Mesenchymal stem cell (in vitro differentiated cells and primary cell): ENCODE measurements around the gene ST7.

ENCODE experiments used
- DNase-seq: peaks from one replicate; pipeline ENCODE4 v3.0.0-alpha.2; 2013
- H2AFZ ChIP-seq: one replicate; pipeline ENCODE4 v1.6.1; 2013; ENCODE audit warnings: low read depth, mild to moderate bottlenecking, control low read depth, inconsistent platforms, low read length, moderate library complexity
- H2AK5ac ChIP-seq: 2 replicates; pipeline ENCODE4 v1.6.1; 2013; ENCODE audit warnings: low read length, moderate library complexity, mild to moderate bottlenecking, inconsistent platforms; ENCODE audit not compliant: severe bottlenecking
- H2BK120ac ChIP-seq: one replicate; pipeline ENCODE4 v1.6.1; 2013; ENCODE audit warnings: low read depth, mild to moderate bottlenecking, inconsistent platforms, low read length, moderate library complexity
- H2BK12ac ChIP-seq, 2 experiments: one replicate each; pipeline ENCODE4 v1.6.1; 2013; ENCODE audit warnings: inconsistent platforms in 2 of 2, low read length in 2 of 2, mild to moderate bottlenecking in 2 of 2, moderate library complexity in 2 of 2, control low read depth in 1 of 2
- H2BK15ac ChIP-seq: one replicate; pipeline ENCODE4 v1.6.1; 2013; ENCODE audit warnings: mild to moderate bottlenecking, low read depth, inconsistent platforms; ENCODE audit not compliant: poor library complexity, severe bottlenecking
- H2BK5ac ChIP-seq: 2 replicates; pipeline ENCODE4 v1.6.1; 2013; ENCODE audit warnings: low read depth, mild to moderate bottlenecking, low read length, control low read depth, inconsistent platforms; ENCODE audit not compliant: poor library complexity, severe bottlenecking
- H3K14ac ChIP-seq, 2 experiments: one replicate each; pipeline ENCODE4 v1.6.1; 2013; ENCODE audit warnings: inconsistent platforms in 2 of 2, low read length in 2 of 2, control low read depth in 1 of 2, mild to moderate bottlenecking in 1 of 2, moderate library complexity in 1 of 2
- H3K18ac ChIP-seq, 2 experiments: one replicate each; pipeline ENCODE4 v1.6.1; 2013; ENCODE audit warnings: inconsistent platforms in 2 of 2, low read length in 2 of 2, control low read depth in 1 of 2, low read depth in 1 of 2, mild to moderate bottlenecking in 1 of 2
- H3K23ac ChIP-seq, 2 experiments: one replicate each; pipeline ENCODE4 v1.6.1; 2013; ENCODE audit warnings: inconsistent platforms in 2 of 2, low read length in 2 of 2, mild to moderate bottlenecking in 2 of 2, moderate library complexity in 2 of 2, control low read depth in 1 of 2
- H3K27ac ChIP-seq: 2 replicates; pipeline ENCODE4 v1.5.1; 2013; ENCODE audit warnings: mild to moderate bottlenecking, moderate library complexity, low read length, control low read depth, inconsistent platforms; ENCODE audit not compliant: poor library complexity, severe bottlenecking
- H3K27me3 ChIP-seq, 2 experiments: 2 replicates each; pipeline versions ENCODE4 v1.6.1 to v1.7.0; 2013; ENCODE audit warnings: low read length in 2 of 2, mild to moderate bottlenecking in 2 of 2, moderate library complexity in 2 of 2, control low read depth in 1 of 2, inconsistent platforms in 1 of 2; ENCODE audit not compliant: control insufficient read depth in 1 of 2, insufficient read depth in 1 of 2
- H3K36me3 ChIP-seq, 2 experiments: 2 replicates each; pipeline versions ENCODE4 v1.6.1 to v1.7.0; 2013; ENCODE audit warnings: low read length in 2 of 2, control low read depth in 1 of 2, inconsistent platforms in 1 of 2, low read depth in 1 of 2, mild to moderate bottlenecking in 1 of 2; ENCODE audit not compliant: insufficient read depth in 2 of 2, control insufficient read depth in 1 of 2
- H3K4ac ChIP-seq, 2 experiments: one replicate each; pipeline ENCODE4 v1.6.1; 2013; ENCODE audit warnings: inconsistent platforms in 2 of 2, low read length in 2 of 2, mild to moderate bottlenecking in 2 of 2, moderate library complexity in 2 of 2, control low read depth in 1 of 2, low read depth in 1 of 2
- H3K4me1 ChIP-seq: 2 replicates; pipeline ENCODE4 v1.6.1; 2013; ENCODE audit warnings: low read depth, low read length, control low read depth; ENCODE audit not compliant: control insufficient read depth, insufficient read depth
- H3K4me2 ChIP-seq: 2 replicates; pipeline ENCODE4 v1.6.1; 2013; ENCODE audit warnings: low read length, mild to moderate bottlenecking, inconsistent platforms; ENCODE audit not compliant: poor library complexity, severe bottlenecking
- H3K4me3 ChIP-seq, 2 experiments: 2 replicates each; pipeline versions ENCODE4 v1.5.1 to v1.7.0; 2013; ENCODE audit warnings: low read length in 2 of 2, mild to moderate bottlenecking in 2 of 2, control low read depth in 1 of 2, low read depth in 1 of 2; ENCODE audit not compliant: insufficient read depth in 1 of 2
- H3K79me1 ChIP-seq: replicated peaks from 2 replicates; pipeline ENCODE4 v1.6.1; 2013; ENCODE audit warnings: mild to moderate bottlenecking, control low read depth, low read length, inconsistent platforms; ENCODE audit not compliant: poor library complexity, severe bottlenecking
- H3K9ac ChIP-seq: 2 replicates; pipeline ENCODE4 v1.7.0; 2013; ENCODE audit warnings: mild to moderate bottlenecking, low read length, moderate library complexity
- H3K9me3 ChIP-seq: 2 replicates; pipeline ENCODE4 v1.7.0; 2013; ENCODE audit warnings: mild to moderate bottlenecking, low read length; ENCODE audit not compliant: control insufficient read depth
- H4K8ac ChIP-seq: one replicate; pipeline ENCODE4 v1.6.1; 2013; ENCODE audit warnings: inconsistent platforms, mild to moderate bottlenecking, low read length, moderate library complexity
- H4K91ac ChIP-seq: one replicate; pipeline ENCODE4 v1.6.1; 2013; ENCODE audit warnings: mild to moderate bottlenecking, low read length, inconsistent platforms
- WGBS: methylation state at CpG from one replicate; pipeline ENCODE4 v1.1.7; 2013; ENCODE audit warnings: mixed read lengths; 5-methylcytosine and 5-hydroxymethylcytosine counted together

Gene ST7

GRCh38 chr7:117217106-117218035 is 264.1 kb downstream of the ST7 start:
- H3K36me3 ChIP-seq, result peaks cover 8 to 23% of the 10 kb centered on the region in 2 experiments
- no peaks in the 10 kb centered on the region for H3K9me3 ChIP-seq
- 94% methylated on average over 5 of the region's 6 CpGs for WGBS
- no peak overlapping the region for H2AK5ac ChIP-seq
- H3K18ac ChIP-seq, result no peak overlapping the region
- no peak overlapping the region for H2BK5ac ChIP-seq
- H3K4ac ChIP-seq, result no peak overlapping the region
- no peak overlapping the region for H2BK12ac ChIP-seq
- no peak overlapping the region for H3K9ac ChIP-seq
- H4K91ac ChIP-seq, result no peak overlapping the region
- no peak overlapping the region for H2BK120ac ChIP-seq
- H3K14ac ChIP-seq, result no peak overlapping the region
- peak overlapping the region; percentile 21 for H3K27ac ChIP-seq
- H4K8ac ChIP-seq, result no peak overlapping the region
- no peak for DNase-seq
- no peak overlapping the region for H2BK15ac ChIP-seq
- no peak overlapping the region for H3K23ac ChIP-seq
- no peak overlapping the region for H3K4me3 ChIP-seq
- H3K79me1 ChIP-seq, result peaks cover 1% of the 10 kb centered on the region
- H3K4me1 ChIP-seq, result peaks cover 5% of the 10 kb centered on the region
- H3K4me2 ChIP-seq, result no peak overlapping the region
- H2AFZ ChIP-seq, result no peak overlapping the region
- no peaks in the 10 kb centered on the region for H3K27me3 ChIP-seq

GRCh38 chr7:117218700-117219099 is 265.4 kb downstream of the ST7 start:
- Histone ChIP-seq H3K4ac (no peak overlapping the region), H3K14ac (no peak overlapping the region), H2BK120ac (no peak overlapping the region), H3K23ac (no peak overlapping the region), H3K79me1 (peaks cover 1% of the 10 kb centered on the region), H3K18ac (no peak overlapping the region), H2AK5ac (no peak overlapping the region), H2BK12ac (no peak overlapping the region), H2AFZ (no peak overlapping the region), H3K27ac (no peak overlapping the region), H4K8ac (no peak overlapping the region), H3K27me3 (no peaks in the 10 kb centered on the region), H3K4me3 (no peak overlapping the region), H3K9me3 (no peaks in the 10 kb centered on the region), H3K9ac (no peak overlapping the region), H3K4me2 (no peak overlapping the region), H2BK5ac (no peak overlapping the region), H3K4me1 (peaks cover 5% of the 10 kb centered on the region), H3K36me3 (peaks cover 13 to 35% of the 10 kb centered on the region in 2 experiments), H4K91ac (no peak overlapping the region), H2BK15ac (no peak overlapping the region)
- whole genome bisulfite sequencing, result 94% methylated on average over 3 of the region's 4 CpGs
- no peak for DNase-seq

DNA sequence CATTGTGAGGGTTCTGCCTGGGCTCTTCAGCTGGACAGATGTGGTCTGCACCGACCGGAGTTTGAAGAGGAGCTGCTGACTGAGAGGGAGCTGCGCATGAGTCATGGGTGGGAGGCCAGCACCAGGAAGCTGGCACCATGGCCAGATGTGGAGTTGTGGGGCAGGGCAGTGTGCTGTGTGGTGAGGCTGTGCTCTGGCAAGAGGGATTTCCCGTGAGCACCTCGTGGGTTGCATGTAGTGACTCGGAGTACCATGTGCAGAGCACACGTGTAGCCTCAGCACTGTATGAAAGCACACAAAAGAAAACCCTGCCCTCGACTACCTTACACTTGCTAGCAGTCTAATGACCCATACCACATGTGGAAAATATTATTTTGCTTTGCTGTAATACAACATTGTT is 266.2 kb downstream of the ST7 start:
- H3K27ac ChIP-seq, result no peak overlapping the region
- H3K27me3 ChIP-seq, result no peaks in the 10 kb centered on the region
- H2AK5ac ChIP-seq, result no peak overlapping the region
- H3K79me1 ChIP-seq, result peaks cover 1% of the 10 kb centered on the region
- H3K4ac ChIP-seq, result no peak overlapping the region
- H4K8ac ChIP-seq, result peak overlapping the region; percentile 36
- H2AFZ ChIP-seq, result no peak overlapping the region
- H4K91ac ChIP-seq, result peak overlapping the region; percentile 71
- peaks cover 5% of the 10 kb centered on the region for H3K4me1 ChIP-seq
- H2BK12ac ChIP-seq, result no peak overlapping the region
- H2BK15ac ChIP-seq, result no peak overlapping the region
- peaks cover 13 to 35% of the 10 kb centered on the region in 2 experiments for H3K36me3 ChIP-seq
- no peak overlapping the region for H2BK5ac ChIP-seq
- no peak overlapping the region for H3K18ac ChIP-seq
- no peak overlapping the region for H3K23ac ChIP-seq
- H3K4me2 ChIP-seq, result no peak overlapping the region
- H2BK120ac ChIP-seq, result no peak overlapping the region
- H3K9me3 ChIP-seq, result no peaks in the 10 kb centered on the region
- H3K14ac ChIP-seq, result no peak overlapping the region
- no peak for DNase-seq
- no peak overlapping the region for H3K4me3 ChIP-seq
- no peak overlapping the region for H3K9ac ChIP-seq
- WGBS, result 84% methylated on average over 3 of the region's 8 CpGs

GRCh38 chr7:117220836-117221235 is 267.5 kb downstream of the ST7 start:
- Histone ChIP-seq H3K27ac (no peak overlapping the region), H2BK5ac (no peak overlapping the region), H3K4me1 (peaks cover 5% of the 10 kb centered on the region), H3K27me3 (no peaks in the 10 kb centered on the region), H2BK12ac (no peak overlapping the region), H3K4ac (no peak overlapping the region), H3K4me3 (no peak overlapping the region), H3K23ac (no peak overlapping the region), H4K91ac (no peak overlapping the region), H3K79me1 (no peaks in the 10 kb centered on the region), H3K9me3 (no peaks in the 10 kb centered on the region), H3K4me2 (no peak overlapping the region), H3K36me3 (peaks cover 17 to 34% of the 10 kb centered on the region in 2 experiments), H4K8ac (no peak overlapping the region), H3K9ac (no peak overlapping the region), H2AK5ac (no peak overlapping the region), H2BK15ac (no peak overlapping the region), H2AFZ (no peak overlapping the region), H2BK120ac (no peak overlapping the region), H3K18ac (no peak overlapping the region), H3K14ac (no peak overlapping the region)
- WGBS, result 60% methylated on average over 1 of the region's 5 CpGs
- DNase-seq, result no peak
